NCI-H82 treated with DMSO at 0.1 percent for 48 hours (cell line): ENCODE results near the gene MICALL1.
"Not testable (repeated sequence)": the region's sequence is repeated elsewhere in the genome, so short reads cannot be mapped to it uniquely, and the experiment has no call there.

Experiments
- DNase-seq: peaks from one replicate; lab custom pipeline; 2025; ENCODE audit not compliant: unreplicated experiment; lab: John Stamatoyannopoulos, UW

Gene MICALL1

GRCh38 chr22:37954686-37955085 is 48.6 kb downstream of the MICALL1 start:
- DNase-seq: no peak

DNA sequence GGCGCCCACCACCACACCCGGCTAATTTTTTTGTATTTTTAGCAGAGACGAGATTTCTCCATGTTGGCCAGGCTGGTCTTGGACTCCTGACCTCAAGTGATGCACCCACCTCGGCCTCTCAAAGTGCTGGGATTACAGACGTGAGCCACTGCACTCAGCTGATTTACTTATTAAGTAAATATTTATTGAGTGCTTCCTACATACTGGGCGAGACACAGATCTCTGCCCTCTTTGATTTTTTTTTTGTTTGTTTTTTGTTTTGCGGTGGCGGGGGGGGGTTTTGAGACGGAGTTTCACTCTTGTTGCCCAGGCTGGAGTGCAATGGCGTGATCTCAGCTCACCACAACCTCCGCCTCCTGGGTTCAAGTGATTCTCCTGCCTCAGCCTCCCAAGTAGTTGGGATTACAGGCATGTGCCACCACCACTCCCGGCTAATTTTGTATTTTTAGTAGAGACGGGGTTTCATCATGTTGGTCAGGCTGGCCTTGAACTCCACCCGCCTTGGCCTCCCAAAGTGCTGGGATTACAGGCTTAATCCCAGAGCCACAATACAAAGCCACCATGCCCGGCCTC is 49.8 kb downstream of the MICALL1 start:
- DNase-seq: not testable (repeated sequence)

GRCh38 chr22:37957232-37957631 is 51.1 kb downstream of the MICALL1 start:
- no peak for DNase-seq

DNA sequence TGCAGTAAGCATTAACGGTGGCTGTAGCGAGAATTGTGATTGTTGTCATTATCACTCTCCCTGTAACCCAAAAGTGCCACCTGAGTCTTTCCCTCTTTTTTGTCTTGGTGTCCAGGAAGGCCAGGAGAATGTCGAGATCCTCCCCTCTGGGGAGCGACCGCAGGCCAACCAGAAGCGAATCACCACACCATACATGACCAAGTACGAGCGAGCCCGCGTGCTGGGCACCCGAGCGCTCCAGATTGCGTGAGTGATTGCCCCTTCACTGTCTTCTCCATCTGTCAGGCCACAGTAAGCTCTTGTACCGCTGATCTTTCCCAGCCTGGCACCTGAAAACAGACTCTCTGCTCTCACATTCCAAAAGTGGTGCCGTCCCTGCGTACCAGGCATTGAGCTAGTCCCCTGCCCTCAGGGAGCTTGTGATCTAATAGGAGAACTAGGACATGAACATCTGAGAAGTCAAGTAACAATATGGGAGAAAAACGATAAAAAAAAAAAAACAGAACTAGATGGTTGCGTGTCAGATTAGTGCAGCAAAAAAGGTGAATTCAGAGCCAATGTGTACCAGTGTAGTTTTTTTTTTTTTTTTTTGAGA is 53.2 kb downstream of the MICALL1 start:
- no peak for DNase-seq

- DNase-seq: no peak
These were observed 55.0 kb downstream of the MICALL1 start for GRCh38 chr22:37961062-37961461.

GRCh38 chr22:37965940-37966664 is 60.0 kb downstream of the MICALL1 start:
- no peak for DNase-seq

DNA sequence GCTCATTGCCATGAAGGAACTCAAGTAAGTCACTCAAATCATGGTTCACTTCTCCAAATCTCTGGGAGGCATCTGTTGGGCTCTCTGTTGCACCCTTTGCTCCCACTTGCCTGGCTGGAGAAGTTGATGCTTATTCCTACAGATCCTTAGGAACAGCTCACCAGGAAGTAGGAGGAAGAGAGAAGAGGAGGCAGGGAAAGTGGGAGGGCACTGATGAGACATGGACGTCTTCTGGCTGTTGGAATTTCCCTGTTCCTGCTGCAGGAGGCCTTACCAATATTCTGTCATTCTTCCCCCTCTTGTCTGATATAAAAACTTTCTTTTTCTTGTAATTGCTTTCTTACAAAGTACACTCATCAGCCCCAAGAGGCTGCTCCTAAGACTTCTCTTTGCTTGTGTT is 61.0 kb downstream of the MICALL1 start:
- DNase-seq: no peak

DNA sequence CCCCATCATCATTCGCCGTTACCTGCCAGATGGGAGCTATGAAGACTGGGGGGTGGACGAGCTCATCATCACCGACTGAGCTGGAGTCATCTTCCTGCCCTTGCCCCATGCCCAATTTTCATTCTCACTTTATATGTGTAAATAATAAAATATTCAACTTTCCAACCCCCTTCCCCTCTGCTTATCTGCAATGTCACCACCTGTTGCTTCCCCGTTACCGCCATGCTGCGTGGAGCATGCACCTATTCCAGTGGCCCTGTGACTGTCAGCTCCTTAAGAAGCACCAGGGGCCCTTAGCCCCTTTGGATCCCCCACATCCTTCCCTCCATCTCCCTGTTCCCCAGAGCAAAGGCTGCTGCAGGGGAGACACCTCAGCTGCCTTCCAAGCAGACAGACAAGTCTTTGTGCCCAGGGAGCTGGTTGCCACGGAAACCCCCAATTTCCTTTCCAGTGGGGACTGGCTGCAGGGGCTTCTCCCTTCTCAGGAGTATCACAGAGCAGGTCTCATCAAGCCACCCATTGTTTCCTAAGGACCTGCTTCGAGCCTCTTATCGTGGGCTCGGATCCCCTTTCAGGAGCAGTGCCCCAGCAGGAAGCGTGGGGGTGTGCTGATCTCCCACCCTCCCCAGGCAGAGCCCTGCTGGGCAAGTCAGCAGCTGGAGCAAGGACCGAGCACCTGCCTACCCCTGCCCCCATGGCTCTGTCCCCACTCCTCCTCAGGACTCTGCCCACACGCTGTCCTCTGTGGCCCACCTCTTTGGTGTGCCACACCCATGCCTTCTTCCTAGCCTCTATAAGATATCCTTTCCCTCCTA is 61.7 kb downstream of the MICALL1 start:
- no peak for DNase-seq

DNA sequence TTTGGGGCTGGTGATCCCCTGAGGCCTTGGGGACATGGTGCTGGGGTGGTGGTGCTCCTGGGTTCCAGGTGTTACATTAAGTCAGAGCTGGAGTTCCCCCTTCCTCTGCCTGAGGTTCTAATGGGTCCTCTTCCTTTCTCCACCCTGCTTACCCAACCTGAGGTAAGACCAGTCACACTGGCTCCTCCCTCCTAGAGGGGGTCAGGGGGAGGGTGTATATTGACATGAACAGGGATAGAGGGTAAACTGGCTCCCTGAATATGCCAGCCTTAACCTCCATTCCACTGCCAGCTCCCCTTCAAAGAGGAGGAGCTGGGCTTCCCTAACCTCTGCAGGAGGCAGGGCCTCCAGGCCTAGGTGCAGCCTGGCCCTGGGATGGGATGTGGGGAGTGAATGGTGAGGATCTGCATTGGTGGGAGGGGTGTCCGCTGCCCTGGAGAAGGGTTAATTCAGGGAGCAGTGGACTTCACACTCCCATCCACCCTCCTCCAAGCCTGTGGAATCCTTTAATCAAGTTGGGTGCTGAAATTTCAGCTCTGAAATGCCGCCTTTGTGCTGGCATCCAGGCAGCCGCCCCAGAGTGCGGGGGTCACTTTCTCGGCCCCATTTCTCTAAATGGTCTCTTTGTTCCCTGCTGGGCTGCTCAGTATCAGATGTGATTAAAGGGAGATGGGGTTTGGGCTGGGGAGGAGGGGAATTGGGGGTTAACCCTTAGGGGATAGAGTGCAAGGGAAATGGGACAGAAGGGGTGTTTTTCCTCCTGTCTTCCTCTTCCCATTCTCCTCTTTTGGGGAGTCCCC is 62.6 kb downstream of the MICALL1 start:
- DNase-seq: no peak

DNA sequence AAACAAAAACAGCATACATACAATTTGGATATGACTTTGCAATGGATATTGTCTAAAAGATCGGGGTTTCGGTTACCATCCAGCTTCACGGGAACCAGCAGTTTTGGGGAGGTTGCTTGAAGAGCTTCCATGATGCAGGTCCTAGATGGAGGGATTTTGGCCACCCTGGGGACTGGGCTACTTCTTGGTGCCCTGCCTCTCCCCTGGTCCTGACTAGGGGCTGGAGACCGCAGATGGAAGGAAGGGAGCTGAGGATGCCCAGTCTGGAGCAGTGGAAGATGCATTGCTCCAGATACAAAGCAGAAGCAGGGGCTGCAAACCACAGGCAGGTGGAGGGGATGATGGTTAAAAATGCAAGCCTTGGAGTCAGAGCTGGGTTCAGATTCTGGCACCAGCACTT is 64.8 kb downstream of the MICALL1 start:
- DNase-seq: no peak

DNA sequence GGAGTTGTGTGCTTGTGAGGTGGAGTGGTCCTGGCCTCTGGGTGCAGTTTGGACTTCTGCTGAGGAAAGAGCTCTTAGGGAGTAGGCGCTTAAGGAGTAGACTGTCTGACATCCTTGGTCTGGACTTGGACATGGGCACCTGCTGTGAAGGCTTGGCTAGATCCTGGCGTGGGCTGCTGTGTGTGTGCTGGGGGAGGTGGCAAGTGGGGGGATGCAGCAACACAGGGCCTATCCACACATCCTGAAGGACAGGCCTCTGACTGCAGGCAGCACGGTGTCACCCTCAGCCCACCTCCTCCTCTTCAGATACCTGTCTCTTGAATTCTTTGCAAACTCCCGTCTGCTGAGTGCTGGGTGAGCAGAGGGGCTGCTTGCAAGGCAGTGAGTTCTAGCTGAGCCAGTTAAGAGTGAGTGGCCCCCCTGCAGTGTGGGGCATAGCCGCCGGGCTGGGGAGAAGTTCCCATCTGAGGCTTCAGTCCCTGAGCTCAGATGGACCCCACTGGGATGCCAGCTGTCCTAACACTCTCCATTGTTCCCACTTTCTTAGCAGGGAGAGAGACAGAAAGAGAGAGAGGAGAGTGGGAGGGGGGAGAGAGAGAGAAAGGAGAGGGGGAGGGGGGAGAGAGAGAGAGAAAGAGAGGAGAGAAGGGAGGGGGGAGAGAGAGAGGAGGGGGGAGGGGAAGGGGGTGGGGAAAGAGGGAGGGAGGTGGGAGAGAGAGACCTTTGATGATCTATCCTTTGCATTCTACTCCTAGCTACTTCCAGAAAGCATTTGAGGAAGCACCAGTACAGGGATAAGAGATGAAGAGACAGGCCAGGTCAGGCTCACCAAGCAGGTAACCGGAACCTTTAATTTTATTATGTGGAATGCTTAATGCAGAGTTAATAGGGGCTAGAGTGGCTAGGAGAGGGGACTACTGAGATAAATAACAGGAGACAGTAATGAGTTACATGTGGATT is 65.7 kb downstream of the MICALL1 start:
- DNase-seq: no peak

- no peak for DNase-seq
These were observed 66.4 kb downstream of the MICALL1 start for GRCh38 chr22:37972527-37972926.

DNA sequence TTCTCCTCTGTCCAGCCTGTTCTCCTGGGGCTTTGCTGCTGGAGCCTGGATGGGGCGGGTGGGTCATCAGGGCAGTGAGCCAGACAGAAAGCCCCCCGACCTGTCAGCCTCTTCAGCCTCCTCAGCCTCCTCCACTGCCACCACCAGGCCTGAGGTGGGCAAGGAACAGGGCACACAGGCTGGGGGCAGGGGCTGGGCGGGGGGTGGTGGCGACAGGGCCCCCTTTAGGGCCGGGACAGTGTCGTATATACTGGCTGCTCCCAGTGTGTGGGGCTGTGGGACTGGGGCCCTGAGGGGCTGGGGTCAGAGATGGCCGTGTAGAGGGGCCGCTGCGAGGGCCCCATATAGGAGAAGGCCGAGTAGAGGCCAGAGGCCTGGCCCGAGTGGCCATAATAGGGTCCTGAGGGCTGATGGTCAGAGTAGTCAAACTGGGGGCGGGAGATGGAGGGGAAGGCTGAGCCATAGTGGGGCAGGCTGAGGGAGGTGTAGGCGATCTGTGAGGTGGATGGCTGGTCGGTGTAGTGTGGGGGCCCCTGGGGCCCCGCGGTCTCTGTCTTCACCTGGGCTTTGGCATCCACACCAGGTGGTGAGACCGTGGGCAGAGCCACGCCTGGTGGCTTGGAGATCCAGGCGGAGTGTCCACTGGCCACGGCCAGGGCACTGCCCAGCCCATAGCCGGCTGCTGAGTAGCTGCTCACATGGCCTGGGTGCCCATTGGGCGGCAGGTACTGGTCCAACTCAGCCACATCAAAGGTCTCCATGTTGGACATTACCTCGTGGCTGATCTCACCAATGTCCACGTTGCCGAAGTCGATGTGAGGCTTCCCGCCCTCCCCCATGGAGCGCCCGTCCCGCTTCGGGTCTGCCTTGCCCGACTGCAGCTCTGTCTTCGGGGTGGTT is 67.4 kb downstream of the MICALL1 start:
- DNase-seq: no peak

DNA sequence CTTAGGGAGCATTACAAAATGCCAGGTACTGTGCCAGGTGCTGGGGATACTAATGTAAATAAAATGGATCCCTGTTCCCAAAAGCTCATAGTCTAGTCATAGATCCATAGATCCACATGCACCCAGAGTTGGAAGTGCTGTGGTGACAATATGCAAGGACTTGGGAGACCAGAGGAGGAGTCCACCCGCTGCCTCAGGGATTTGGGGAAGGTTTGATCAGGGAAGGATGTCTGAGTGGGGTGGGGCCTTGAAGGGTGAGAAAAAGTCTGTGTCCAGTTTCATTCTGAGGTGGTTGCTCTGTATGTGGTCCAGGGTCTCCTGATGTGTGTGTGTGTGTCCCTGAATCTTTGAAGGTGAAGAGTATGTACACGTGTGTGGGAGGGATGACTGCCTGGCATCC is 69.1 kb downstream of the MICALL1 start:
- no peak for DNase-seq

DNA sequence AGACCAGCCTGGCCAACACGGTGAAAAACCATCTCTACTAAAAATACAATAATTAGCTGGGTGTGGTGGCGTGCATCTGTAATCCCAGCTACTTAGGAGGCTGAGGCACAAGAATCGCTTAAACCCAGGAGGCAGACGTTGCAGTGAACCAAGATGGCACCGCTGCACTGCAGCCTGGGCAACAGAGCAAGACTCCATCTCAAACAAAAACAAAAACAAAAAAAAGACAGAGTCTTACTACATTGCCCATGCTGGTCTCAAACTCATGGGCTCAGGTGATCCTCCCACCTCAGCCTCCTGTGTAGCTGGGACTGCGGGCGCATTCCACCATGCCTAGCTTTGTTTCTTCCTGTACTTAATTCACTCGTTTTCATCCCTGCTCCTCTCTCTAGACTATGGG is 69.9 kb downstream of the MICALL1 start:
- DNase-seq: not testable (repeated sequence)

DNA sequence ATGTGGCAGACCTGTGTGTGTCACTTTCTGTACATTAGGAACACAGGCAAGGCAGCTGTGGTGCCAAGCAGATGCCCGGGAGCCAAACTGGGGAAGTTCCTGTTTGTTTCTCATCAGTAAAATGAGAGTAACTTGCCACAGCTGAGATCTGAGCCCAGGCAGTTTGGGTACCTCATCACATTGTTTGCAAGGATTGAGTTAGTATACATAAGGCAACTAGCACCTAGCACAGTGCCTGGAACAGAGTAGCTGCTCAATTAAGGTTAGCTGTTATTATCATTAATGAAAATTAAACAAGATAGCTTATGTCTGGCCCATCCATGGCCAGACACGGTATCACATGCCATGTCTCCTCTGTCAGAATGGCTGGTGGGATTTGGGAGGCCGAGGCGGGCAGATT is 70.5 kb downstream of the MICALL1 start:
- DNase-seq: no peak

- DNase-seq: no peak
These were observed 73.7 kb downstream of the MICALL1 start for GRCh38 chr22:37979782-37980181.

GRCh38 chr22:37981282-37982011 is 75.3 kb downstream of the MICALL1 start:
- no peak for DNase-seq
